Uterus (tissue), 4 donors: ENCODE measurements around the gene CBLC. TPM values are rescaled to one million over a fixed set of nuclear protein-coding genes. Genes with fewer than 3 reads are reported as not detected.
"Not testable (repeated sequence)": the region's sequence is repeated elsewhere in the genome, so short reads cannot be mapped to it uniquely, and the experiment has no call there.

ENCODE experiments used
- DNase-seq, 2 donors: peaks; one replicate each; pipeline ENCODE4 v3.0.0-alpha.2; 2019 to 2020
- H3K27ac ChIP-seq, 2 donors: fragments of 200-600 bp; sonication (generic); 1 replicate in 1 of 2; 2 replicates in 1 of 2; pipeline ENCODE4 v1.5.1; 2016 to 2018
- H3K27me3 ChIP-seq, 2 donors: fragments of 200-600 bp; sonication (generic); one replicate each; pipeline ENCODE4 v1.5.1; 2018 to 2019; ENCODE audit warnings: control low read depth in 1 of 2
- H3K36me3 ChIP-seq, 2 donors: fragments of 200-600 bp; sonication (generic); one replicate each; pipeline ENCODE4 v1.5.1; 2019; ENCODE audit warnings: control low read depth in 1 of 2
- H3K4me1 ChIP-seq, 2 donors: fragments of 200-600 bp; sonication (generic); one replicate each; pipeline ENCODE4 v1.5.1; 2018 to 2019; ENCODE audit warnings: control low read depth in 1 of 2
- H3K4me3 ChIP-seq, 2 donors: fragments of 200-600 bp; sonication (generic); 1 replicate in 1 of 2; 2 replicates in 1 of 2; pipeline ENCODE4 v1.5.1; 2018 to 2019; ENCODE audit warnings: mild to moderate bottlenecking in 1 of 2
- H3K9me3 ChIP-seq, 2 donors: fragments of 200-600 bp; sonication (generic); one replicate each; pipeline ENCODE4 v1.5.1; 2019; ENCODE audit warnings: control low read depth in 1 of 2
- CTCF ChIP-seq, 4 experiments: fragments of 200-600 bp in 2 of 4; fragments of 450-650 bp in 2 of 4; sonication (generic) in 2 of 4; IDR thresholded peaks; one replicate each; pipeline ENCODE4 v1.5.1; 2016 to 2019; ENCODE audit warnings: antibody characterized with exemption in 4 of 4, mild to moderate bottlenecking in 2 of 4, moderate library complexity in 1 of 4
- POLR2A ChIP-seq, 2 donors: fragments of 450-650 bp; IDR thresholded peaks; one replicate each; pipeline ENCODE4 v1.6.1; 2016; ENCODE audit warnings: antibody characterized with exemption in 2 of 2, mild to moderate bottlenecking in 1 of 2, moderate library complexity in 1 of 2
- intact Hi-C: fragments of 100-400 bp; cut with DNase I; formaldehyde crosslinking; loops from one replicate; pipeline ENCODE4 v1.15.1; 2023; ENCODE audit warnings: low total_unique reads
- total RNA-seq, 4 donors: library from RNA; depleted of rRNA in 3 of 4; stranded (reverse); fragments of >200 nt in 3 of 4; gene quantifications; one replicate each; pipeline versions ENCODE4 v1.1.0 to v1.2.4, GENCODE V29; 2014 to 2023
- donor health status: DM: yes; HTN: yes; CAD: no.

CBLC gene
- total RNA-seq, 4 donors from 2014 or later = 0.29 to 5.8 TPM; not detected in 2

- H3K4me1 ChIP-seq = peaks cover 0 to 12% of the 10 kb centered on the region in 2 donors
- intact Hi-C loops = no loop called here
- H3K27me3 ChIP-seq = no peaks in the 10 kb centered on the region
- no peak overlapping the region for H3K4me3 ChIP-seq
- H3K36me3 ChIP-seq = no peaks in the 10 kb centered on the region
- no peaks in the 10 kb centered on the region for H3K9me3 ChIP-seq
- TF ChIP-seq POLR2A (IDR thresholded peaks at IDR 0.05) = no peak
- TF ChIP-seq CTCF (IDR thresholded peaks at IDR 0.05) = no peak
- peak; percentile 61 to 65 for DNase-seq
- H3K27ac ChIP-seq = peak overlapping the region; percentile 61 to 65
Observed at GRCh38 chr19:44820648-44821609, 43.2 kb downstream of the CBLC start.

- intact Hi-C loops = no loop called here
- TF ChIP-seq POLR2A (IDR thresholded peaks at IDR 0.05) (no peak), CTCF (IDR thresholded peaks at IDR 0.05) (no peak)
- Histone ChIP-seq H3K4me1 (peaks cover 0 to 12% of the 10 kb centered on the region in 2 donors), H3K27ac (peak overlapping the region; percentile 61 to 65), H3K9me3 (no peaks in the 10 kb centered on the region), H3K36me3 (no peaks in the 10 kb centered on the region), H3K4me3 (no peak overlapping the region), H3K27me3 (no peaks in the 10 kb centered on the region)
- no peak for DNase-seq
Observed at GRCh38 chr19:44822177-44822576, 44.5 kb downstream of the CBLC start.

GRCh38 chr19:44822670-44823372, 45.1 kb downstream of the CBLC start:
- DNase-seq = no peak
- H3K4me1 ChIP-seq = peaks cover 0 to 12% of the 10 kb centered on the region in 2 donors
- peak overlapping the region; percentile 61 to 65 for H3K27ac ChIP-seq
- no peaks in the 10 kb centered on the region for H3K36me3 ChIP-seq
- intact Hi-C loops = no loop called here
- no peak overlapping the region for H3K4me3 ChIP-seq
- H3K9me3 ChIP-seq = no peaks in the 10 kb centered on the region
- no peak for TF ChIP-seq POLR2A (IDR thresholded peaks at IDR 0.05)
- no peak for TF ChIP-seq CTCF (IDR thresholded peaks at IDR 0.05)
- no peaks in the 10 kb centered on the region for H3K27me3 ChIP-seq

GRCh38 chr19:44823373-44823698, 45.6 kb downstream of the CBLC start:
- H3K4me3 ChIP-seq = no peak overlapping the region
- TF ChIP-seq CTCF (IDR thresholded peaks at IDR 0.05) (no peak), POLR2A (IDR thresholded peaks at IDR 0.05) (no peak)
- no peak for DNase-seq
- no peaks in the 10 kb centered on the region for H3K36me3 ChIP-seq
- intact Hi-C loops = no loop called here
- H3K27me3 ChIP-seq = no peaks in the 10 kb centered on the region
- H3K9me3 ChIP-seq = no peaks in the 10 kb centered on the region
- peaks cover 0 to 12% of the 10 kb centered on the region in 2 donors for H3K4me1 ChIP-seq
- H3K27ac ChIP-seq = no peak overlapping the region

- H3K27ac ChIP-seq = no peak overlapping the region
- H3K27me3 ChIP-seq = no peaks in the 10 kb centered on the region
- peaks cover 0 to 12% of the 10 kb centered on the region in 2 donors for H3K4me1 ChIP-seq
- no peaks in the 10 kb centered on the region for H3K9me3 ChIP-seq
- no peak for DNase-seq
- no peaks in the 10 kb centered on the region for H3K36me3 ChIP-seq
- no peak for TF ChIP-seq CTCF (IDR thresholded peaks at IDR 0.05)
- H3K4me3 ChIP-seq = no peak overlapping the region
- intact Hi-C loops = no loop called here
Observed at GRCh38 chr19:44824761-44825160, 47.1 kb downstream of the CBLC start.

GRCh38 chr19:44832875-44833274, 55.2 kb downstream of the CBLC start:
- H3K4me1 ChIP-seq, intact Hi-C loops, H3K36me3 ChIP-seq, H3K27ac ChIP-seq, H3K4me3 ChIP-seq, H3K27me3 ChIP-seq, H3K9me3 ChIP-seq, DNase-seq: not testable (repeated sequence)

- intact Hi-C loops = not testable (repeated sequence)
Observed at GRCh38 chr19:44834399-44834798, 56.7 kb downstream of the CBLC start.

More at GRCh38 chr19:44834399-44834798, 56.7 kb downstream of the CBLC start:
- not testable (repeated sequence) for H3K36me3 ChIP-seq, H3K9me3 ChIP-seq, DNase-seq, H3K4me1 ChIP-seq, H3K4me3 ChIP-seq, H3K27me3 ChIP-seq, H3K27ac ChIP-seq
